Fibroblast of lung (primary cell): ENCODE results near the gene DPYSL3.

ENCODE experiments used
- EZH2 ChIP-seq: IDR thresholded peaks from 2 replicates; pipeline ENCODE4 v1.5.1; 2012; ENCODE audit warnings: low read length, control low read depth, mild to moderate bottlenecking; ENCODE audit errors: missing control alignments
- TF ChIP-seq, protein P1 (sequence below), 2 donors: IDR thresholded peaks in 1 of 2; conservative IDR thresholded peaks in 1 of 2; 1 replicate in 1 of 2; 2 replicates in 1 of 2; pipeline ENCODE4 v1.5.1; 2011 to 2012; ENCODE audit warnings: low read length in 2 of 2, control low read depth in 1 of 2, inconsistent platforms in 1 of 2, low read depth in 1 of 2, mild to moderate bottlenecking in 1 of 2

DNA sequence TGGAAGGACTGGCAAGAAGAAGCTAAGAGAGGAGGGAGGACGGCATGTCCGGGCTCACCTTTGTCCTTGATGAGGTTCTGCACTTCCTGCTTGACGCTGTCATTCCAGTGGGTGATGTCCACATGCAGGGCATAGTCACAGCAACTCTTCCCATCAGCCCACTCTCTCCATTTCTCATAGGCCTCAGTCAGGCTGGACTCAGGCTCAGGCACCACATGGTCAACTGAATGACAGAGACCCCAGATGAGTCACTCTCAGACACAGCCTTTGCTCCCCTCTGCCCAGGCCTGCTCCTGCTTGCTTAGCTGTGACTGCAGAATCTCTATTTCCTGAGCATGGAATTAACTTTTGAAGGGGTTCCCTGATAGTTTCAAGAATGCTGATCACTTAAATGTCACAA, 94.2 kb downstream of the DPYSL3 start:
- TF ChIP-seq, protein P1, sequence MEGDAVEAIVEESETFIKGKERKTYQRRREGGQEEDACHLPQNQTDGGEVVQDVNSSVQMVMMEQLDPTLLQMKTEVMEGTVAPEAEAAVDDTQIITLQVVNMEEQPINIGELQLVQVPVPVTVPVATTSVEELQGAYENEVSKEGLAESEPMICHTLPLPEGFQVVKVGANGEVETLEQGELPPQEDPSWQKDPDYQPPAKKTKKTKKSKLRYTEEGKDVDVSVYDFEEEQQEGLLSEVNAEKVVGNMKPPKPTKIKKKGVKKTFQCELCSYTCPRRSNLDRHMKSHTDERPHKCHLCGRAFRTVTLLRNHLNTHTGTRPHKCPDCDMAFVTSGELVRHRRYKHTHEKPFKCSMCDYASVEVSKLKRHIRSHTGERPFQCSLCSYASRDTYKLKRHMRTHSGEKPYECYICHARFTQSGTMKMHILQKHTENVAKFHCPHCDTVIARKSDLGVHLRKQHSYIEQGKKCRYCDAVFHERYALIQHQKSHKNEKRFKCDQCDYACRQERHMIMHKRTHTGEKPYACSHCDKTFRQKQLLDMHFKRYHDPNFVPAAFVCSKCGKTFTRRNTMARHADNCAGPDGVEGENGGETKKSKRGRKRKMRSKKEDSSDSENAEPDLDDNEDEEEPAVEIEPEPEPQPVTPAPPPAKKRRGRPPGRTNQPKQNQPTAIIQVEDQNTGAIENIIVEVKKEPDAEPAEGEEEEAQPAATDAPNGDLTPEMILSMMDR (conservative IDR thresholded peaks at IDR 0.05 in 1 of 2, IDR thresholded peaks at IDR 0.05 in 1 of 2; ENCODE audit: low read depth in 1 of 2, low read length in 2 of 2) = no peak
- no peak for TF ChIP-seq EZH2
